NCI-H2227 treated with DMSO at 0.1 percent for 48 hours (cell line): ENCODE data around the gene RHOC.

Experiments used
- DNase-seq: peaks from one replicate; lab custom pipeline; 2025; lab: John Stamatoyannopoulos, UW

RHOC gene

GRCh38 chr1:112701227-112702066 is 5.5 kb downstream of the RHOC start:
- no peak for DNase-seq

GRCh38 chr1:112700290-112701226 is 6.4 kb downstream of the RHOC start:
- DNase-seq = peak; percentile 80

GRCh38 chr1:112699425-112700144 is 7.3 kb downstream of the RHOC start:
- no peak for DNase-seq

GRCh38 chr1:112698366-112699310 is 8.3 kb downstream of the RHOC start:
- no peak for DNase-seq

GRCh38 chr1:112697781-112698201 is 9.1 kb downstream of the RHOC start:
- DNase-seq = no peak

GRCh38 chr1:112696578-112697314 is 10.2 kb downstream of the RHOC start:
- no peak for DNase-seq

GRCh38 chr1:112695276-112695675 is 11.7 kb downstream of the RHOC start:
- DNase-seq = no peak

GRCh38 chr1:112694363-112694929 is 12.5 kb downstream of the RHOC start:
- no peak for DNase-seq

- no peak for DNase-seq
These were observed 13.1 kb downstream of the RHOC start for GRCh38 chr1:112693821-112694220.

- DNase-seq = no peak
These were observed 14.2 kb downstream of the RHOC start for GRCh38 chr1:112692681-112693080.

- DNase-seq = no peak
These were observed 17.1 kb downstream of the RHOC start for GRCh38 chr1:112689842-112690237.

- no peak for DNase-seq
These were observed 17.6 kb downstream of the RHOC start for GRCh38 chr1:112689196-112689841.

- DNase-seq = no peak
These were observed 18.1 kb downstream of the RHOC start for GRCh38 chr1:112688781-112689193.

- no peak for DNase-seq
These were observed 19.0 kb downstream of the RHOC start for GRCh38 chr1:112687785-112688496.

GRCh38 chr1:112687361-112687760 is 19.6 kb downstream of the RHOC start:
- DNase-seq = no peak

GRCh38 chr1:112686835-112687234 is 20.1 kb downstream of the RHOC start:
- no peak for DNase-seq

- no peak for DNase-seq
These were observed 20.5 kb downstream of the RHOC start for GRCh38 chr1:112686417-112686816.

- no peak for DNase-seq
These were observed 21.0 kb downstream of the RHOC start for GRCh38 chr1:112685913-112686312.

- DNase-seq = no peak
These were observed 28.3 kb downstream of the RHOC start for GRCh38 chr1:112678605-112679004.
